Body of pancreas (tissue), 4 donors: Measurements from ENCODE around the gene MTIF2.

ENCODE experiments used
- POLR2A ChIP-seq, 3 donors: fragments of 450-650 bp; IDR thresholded peaks; one replicate each; pipeline ENCODE4 v1.6.1; 2016; ENCODE audit warnings: antibody characterized with exemption in 3 of 3, mild to moderate bottlenecking in 2 of 3
- TF ChIP-seq, protein P1 (sequence below), 7 experiments: fragments of 450-650 bp in 4 of 7; fragments of 200-600 bp in 3 of 7; sonication (generic) in 3 of 7; IDR thresholded peaks; one replicate each; pipeline ENCODE4 v1.5.1; 2016 to 2019; ENCODE audit warnings: antibody characterized with exemption in 7 of 7

DNA sequence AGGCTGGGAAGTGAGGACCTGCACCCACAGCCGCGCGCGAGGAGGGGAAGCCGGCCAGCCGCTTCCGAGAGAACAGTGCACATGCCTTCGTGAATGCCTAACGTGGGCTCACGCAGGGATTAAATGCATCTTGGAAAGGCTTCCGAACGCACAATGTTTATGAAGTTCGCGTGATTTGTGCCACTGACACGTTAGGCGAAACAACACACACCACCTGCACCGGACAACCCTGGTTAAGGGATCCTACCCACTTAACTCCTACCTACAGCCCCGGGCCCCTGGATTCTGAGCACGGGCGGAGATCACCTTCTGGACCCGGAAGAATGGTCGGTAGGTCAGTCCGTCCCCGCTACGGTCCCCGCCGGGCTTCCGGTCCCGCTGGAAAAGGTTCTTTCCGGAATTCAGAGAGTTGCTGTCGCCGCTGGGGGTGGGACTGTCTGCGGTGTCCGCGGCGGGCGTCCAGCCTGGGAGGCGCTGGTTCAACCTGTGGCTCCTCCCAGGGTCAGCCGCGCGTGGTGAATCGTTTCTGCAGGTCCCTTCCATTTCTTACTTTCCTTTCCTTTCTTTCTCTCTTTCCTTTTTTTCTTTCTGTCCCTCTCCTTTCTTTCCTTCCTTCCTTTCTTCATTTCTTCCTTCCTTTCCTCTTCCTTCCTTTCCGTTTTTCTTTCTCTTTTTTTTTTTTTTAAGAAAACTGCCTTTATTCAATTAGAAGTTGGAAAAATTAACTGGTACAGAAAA lies at the start of gene MTIF2:
- TF ChIP-seq, protein P1, sequence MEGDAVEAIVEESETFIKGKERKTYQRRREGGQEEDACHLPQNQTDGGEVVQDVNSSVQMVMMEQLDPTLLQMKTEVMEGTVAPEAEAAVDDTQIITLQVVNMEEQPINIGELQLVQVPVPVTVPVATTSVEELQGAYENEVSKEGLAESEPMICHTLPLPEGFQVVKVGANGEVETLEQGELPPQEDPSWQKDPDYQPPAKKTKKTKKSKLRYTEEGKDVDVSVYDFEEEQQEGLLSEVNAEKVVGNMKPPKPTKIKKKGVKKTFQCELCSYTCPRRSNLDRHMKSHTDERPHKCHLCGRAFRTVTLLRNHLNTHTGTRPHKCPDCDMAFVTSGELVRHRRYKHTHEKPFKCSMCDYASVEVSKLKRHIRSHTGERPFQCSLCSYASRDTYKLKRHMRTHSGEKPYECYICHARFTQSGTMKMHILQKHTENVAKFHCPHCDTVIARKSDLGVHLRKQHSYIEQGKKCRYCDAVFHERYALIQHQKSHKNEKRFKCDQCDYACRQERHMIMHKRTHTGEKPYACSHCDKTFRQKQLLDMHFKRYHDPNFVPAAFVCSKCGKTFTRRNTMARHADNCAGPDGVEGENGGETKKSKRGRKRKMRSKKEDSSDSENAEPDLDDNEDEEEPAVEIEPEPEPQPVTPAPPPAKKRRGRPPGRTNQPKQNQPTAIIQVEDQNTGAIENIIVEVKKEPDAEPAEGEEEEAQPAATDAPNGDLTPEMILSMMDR (IDR thresholded peaks at IDR 0.05), result peak in 4 of 7 experiments; percentile 41 to 53 (median 47)
- peak; percentile 30 to 89 (median 80) for TF ChIP-seq POLR2A (IDR thresholded peaks at IDR 0.05)
